Prostate gland (tissue), 2 donors: Measurements from ENCODE around the gene C11orf52. TPM values are rescaled to one million over a fixed set of nuclear protein-coding genes. Genes with fewer than 3 reads are reported as not detected.

Source experiments
- DNase-seq: peaks from one replicate; pipeline ENCODE4 v3.0.0-alpha.2; 2019; ENCODE audit warnings: low spot score
- H3K27ac ChIP-seq, 2 donors: fragments of 200-600 bp; sonication (generic); 2 replicates each; pipeline ENCODE4 v1.5.1; 2017 to 2019
- H3K27me3 ChIP-seq: fragments of 200-600 bp; sonication (generic); replicated peaks from 2 replicates; pipeline ENCODE4 v1.5.1; 2019; ENCODE audit not compliant: insufficient read depth
- H3K36me3 ChIP-seq, 2 donors: fragments of 200-600 bp; sonication (generic); 1 replicate in 1 of 2; 2 replicates in 1 of 2; pipeline versions ENCODE4 v1.5.1 to v1.8.1; 2017 to 2019
- H3K4me1 ChIP-seq: fragments of 200-600 bp; sonication (generic); replicated peaks from 2 replicates; pipeline ENCODE4 v1.5.1; 2019
- H3K4me3 ChIP-seq, 2 donors: fragments of 200-600 bp; sonication (generic); 2 replicates each; pipeline ENCODE4 v1.5.1; 2017 to 2019
- H3K9me3 ChIP-seq: fragments of 200-600 bp; sonication (generic); 2 replicates; pipeline ENCODE4 v1.5.1; 2017
- POLR2A ChIP-seq: fragments of 450-650 bp; IDR thresholded peaks from one replicate; pipeline ENCODE4 v1.6.1; 2016; ENCODE audit warnings: antibody characterized with exemption, mild to moderate bottlenecking
- POLR2AphosphoS5 ChIP-seq: sonication (generic); formaldehyde crosslinking; IDR thresholded peaks from one replicate; pipeline ENCODE4 v1.6.1; 2017; ENCODE audit warnings: antibody characterized with exemption
- WGBS: methylation state at CpG from one replicate; pipeline ENCODE4 v1.1.5; 2018; 5-methylcytosine and 5-hydroxymethylcytosine counted together
- intact Hi-C: fragments of 100-400 bp; cut with DNase I; formaldehyde crosslinking; loops from one replicate; pipeline ENCODE4 v1.14.2; 2022
- total RNA-seq, 2 donors: library from RNA; depleted of rRNA; stranded (reverse); fragments of >200 nt; gene quantifications; one replicate each; pipeline ENCODE4 v1.1.0, GENCODE V29; 2016
- TF ChIP-seq, protein P1 (sequence below), 4 experiments: fragments of 200-600 bp in 2 of 4; fragments of 450-650 bp in 2 of 4; sonication (generic) in 2 of 4; IDR thresholded peaks; 1 replicate in 3 of 4; 2 replicates in 1 of 4; pipeline ENCODE4 v1.5.1; 2016 to 2019; ENCODE audit warnings: antibody characterized with exemption in 4 of 4, mild to moderate bottlenecking in 2 of 4, moderate library complexity in 2 of 4

The C11orf52 gene
- total RNA-seq, 2 donors from 2014 or later, result 13.2 to 31.5 TPM

- no peak for DNase-seq
- Histone ChIP-seq H3K27ac (no peak overlapping the region), H3K9me3 (no peaks in the 10 kb centered on the region), H3K4me1 (no peaks in the 10 kb centered on the region), H3K27me3 (no peaks in the 10 kb centered on the region), H3K36me3 (no peaks in the 10 kb centered on the region), H3K4me3 (no peak overlapping the region)
- intact Hi-C loops, result loop anchor here (2.0 kb wide), 1 partner anchor 37 kb away; no protein-coding TSS in a partner anchor
- no peak for TF ChIP-seq POLR2A
- TF ChIP-seq, protein P1, sequence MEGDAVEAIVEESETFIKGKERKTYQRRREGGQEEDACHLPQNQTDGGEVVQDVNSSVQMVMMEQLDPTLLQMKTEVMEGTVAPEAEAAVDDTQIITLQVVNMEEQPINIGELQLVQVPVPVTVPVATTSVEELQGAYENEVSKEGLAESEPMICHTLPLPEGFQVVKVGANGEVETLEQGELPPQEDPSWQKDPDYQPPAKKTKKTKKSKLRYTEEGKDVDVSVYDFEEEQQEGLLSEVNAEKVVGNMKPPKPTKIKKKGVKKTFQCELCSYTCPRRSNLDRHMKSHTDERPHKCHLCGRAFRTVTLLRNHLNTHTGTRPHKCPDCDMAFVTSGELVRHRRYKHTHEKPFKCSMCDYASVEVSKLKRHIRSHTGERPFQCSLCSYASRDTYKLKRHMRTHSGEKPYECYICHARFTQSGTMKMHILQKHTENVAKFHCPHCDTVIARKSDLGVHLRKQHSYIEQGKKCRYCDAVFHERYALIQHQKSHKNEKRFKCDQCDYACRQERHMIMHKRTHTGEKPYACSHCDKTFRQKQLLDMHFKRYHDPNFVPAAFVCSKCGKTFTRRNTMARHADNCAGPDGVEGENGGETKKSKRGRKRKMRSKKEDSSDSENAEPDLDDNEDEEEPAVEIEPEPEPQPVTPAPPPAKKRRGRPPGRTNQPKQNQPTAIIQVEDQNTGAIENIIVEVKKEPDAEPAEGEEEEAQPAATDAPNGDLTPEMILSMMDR (IDR thresholded peaks at IDR 0.05), result no peak
- TF ChIP-seq POLR2AphosphoS5, result no peak
- 67% methylated on average over 4 of the region's 4 CpGs for WGBS
Measured at GRCh38 chr11:111939836-111940604, 21.3 kb downstream of the C11orf52 start.

GRCh38 chr11:111941963-111942362, 23.2 kb downstream of the C11orf52 start:
- 40% methylated on average over 5 of the region's 5 CpGs for WGBS
- no peaks in the 10 kb centered on the region for H3K27me3 ChIP-seq
- no peaks in the 10 kb centered on the region for H3K4me1 ChIP-seq
- intact Hi-C loops, result no loop called here
- no peak for TF ChIP-seq POLR2AphosphoS5
- TF ChIP-seq POLR2A, result no peak
- TF ChIP-seq, protein P1 (IDR thresholded peaks at IDR 0.05), result no peak
- no peaks in the 10 kb centered on the region for H3K9me3 ChIP-seq
- no peaks in the 10 kb centered on the region for H3K36me3 ChIP-seq
- no peak for DNase-seq
- no peak overlapping the region for H3K27ac ChIP-seq
- no peak overlapping the region for H3K4me3 ChIP-seq

DNA sequence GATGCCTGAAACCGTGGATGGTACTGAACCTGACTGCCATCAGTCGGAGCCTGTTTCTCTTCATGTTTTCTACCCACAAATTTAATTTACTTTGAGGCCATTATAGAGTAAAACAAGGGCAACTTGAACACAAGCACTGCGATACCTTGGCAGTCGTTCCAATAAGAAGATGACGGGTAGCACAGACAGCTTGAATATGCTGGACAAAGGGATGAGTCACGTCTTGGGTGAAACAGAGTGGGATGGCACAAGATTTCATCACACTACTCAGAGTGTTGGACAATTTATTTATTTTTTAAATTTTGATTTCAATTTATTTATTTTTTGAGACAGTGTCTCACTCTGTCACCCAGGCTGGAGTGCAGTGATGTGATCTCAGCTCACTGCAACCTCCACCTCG, 24.1 kb downstream of the C11orf52 start:
- Histone ChIP-seq H3K27ac (no peak overlapping the region), H3K4me3 (no peak overlapping the region)

DNA sequence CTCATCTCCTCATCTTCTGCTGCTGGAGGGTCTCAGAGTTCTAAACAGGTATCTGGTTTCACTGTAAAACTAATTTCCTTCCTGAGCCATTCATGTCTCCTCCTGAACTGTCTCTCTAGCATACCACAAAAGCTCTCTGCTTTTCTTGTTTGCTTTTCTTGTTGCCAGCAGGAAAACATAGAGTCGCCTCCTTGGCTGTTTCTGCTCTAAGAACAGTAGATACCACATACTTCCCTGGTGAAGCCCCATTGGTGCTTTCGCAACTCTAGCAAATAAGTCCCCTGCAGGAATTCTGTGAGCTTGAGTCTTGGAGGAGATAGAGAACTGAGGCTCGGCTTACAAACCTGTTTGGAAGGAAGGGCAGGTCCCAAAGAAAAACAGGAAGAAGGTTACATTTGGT, 25.4 kb downstream of the C11orf52 start:
- Histone ChIP-seq H3K27me3 (no peaks in the 10 kb centered on the region), H3K36me3 (no peaks in the 10 kb centered on the region), H3K4me1 (no peaks in the 10 kb centered on the region), H3K27ac (peak overlapping the region; percentile 62 to 75), H3K4me3 (no peak overlapping the region), H3K9me3 (no peaks in the 10 kb centered on the region)
- WGBS, result 13% methylated on average over 3 of the region's 3 CpGs
- peak; percentile 68 for DNase-seq
- intact Hi-C loops, result no loop called here
- TF ChIP-seq POLR2A, result no peak
- TF ChIP-seq, protein P1 (IDR thresholded peaks at IDR 0.05), result no peak
- TF ChIP-seq POLR2AphosphoS5, result peak; percentile 79

More for the DNA sequence above, 24.1 kb downstream of the C11orf52 start:
- Histone ChIP-seq H3K36me3 (no peaks in the 10 kb centered on the region), H3K4me1 (no peaks in the 10 kb centered on the region), H3K27me3 (no peaks in the 10 kb centered on the region), H3K9me3 (no peaks in the 10 kb centered on the region)
- no peak for TF ChIP-seq POLR2AphosphoS5
- TF ChIP-seq POLR2A, result no peak
- TF ChIP-seq, protein P1 (IDR thresholded peaks at IDR 0.05), result no peak
- no peak for DNase-seq
- WGBS, result 87% methylated on average over 7 of the region's 7 CpGs
- intact Hi-C loops, result no loop called here

DNA sequence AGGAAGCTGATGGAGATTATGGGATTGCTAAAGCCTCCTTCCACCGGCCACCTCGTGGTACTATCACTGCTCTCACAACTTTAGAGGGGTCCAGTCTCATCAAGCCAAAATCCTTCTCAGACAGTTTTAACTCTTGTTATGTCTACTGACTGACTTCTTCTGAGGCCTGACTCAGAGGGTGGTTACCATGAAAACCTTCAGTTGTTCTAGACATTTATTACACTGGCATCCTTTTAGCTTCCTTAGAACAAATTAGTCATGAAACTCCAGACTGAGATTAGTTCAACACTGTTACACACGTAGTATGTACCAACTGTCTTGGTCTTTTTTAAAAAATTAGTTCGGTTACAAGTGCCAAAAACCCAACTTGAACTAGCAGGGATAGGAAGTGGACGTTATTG, 25.9 kb downstream of the C11orf52 start:
- H3K36me3 ChIP-seq, result no peaks in the 10 kb centered on the region
- no peaks in the 10 kb centered on the region for H3K4me1 ChIP-seq
- H3K9me3 ChIP-seq, result no peaks in the 10 kb centered on the region
- no peak overlapping the region for H3K4me3 ChIP-seq
- intact Hi-C loops, result no loop called here
- peak overlapping the region; percentile 62 to 75 for H3K27ac ChIP-seq
- no peak for DNase-seq
- no peaks in the 10 kb centered on the region for H3K27me3 ChIP-seq
- 34% methylated on average over 5 of the region's 5 CpGs for WGBS
- TF ChIP-seq, protein P1 (IDR thresholded peaks at IDR 0.05), result no peak
- no peak for TF ChIP-seq POLR2AphosphoS5
- TF ChIP-seq POLR2A, result no peak
